Epithelial cell of esophagus (primary cell): ENCODE data around the gene CNOT2.

ENCODE experiments used
- DNase-seq: peaks from one replicate; pipeline ENCODE4 v3.0.0; 2010; ENCODE audit warnings: low read depth
- H3K4me3 ChIP-seq: 2 replicates; pipeline ENCODE4 v1.5.1; 2011; ENCODE audit warnings: mild to moderate bottlenecking, low read length, control low read depth
- TF ChIP-seq, protein P1 (sequence below): IDR thresholded peaks from 2 replicates; pipeline ENCODE4 v1.5.1; 2011; ENCODE audit warnings: low read depth, mild to moderate bottlenecking, low read length, control low read depth, inconsistent platforms; ENCODE audit not compliant: insufficient read depth; ENCODE audit errors: missing control alignments

Gene CNOT2

DNA sequence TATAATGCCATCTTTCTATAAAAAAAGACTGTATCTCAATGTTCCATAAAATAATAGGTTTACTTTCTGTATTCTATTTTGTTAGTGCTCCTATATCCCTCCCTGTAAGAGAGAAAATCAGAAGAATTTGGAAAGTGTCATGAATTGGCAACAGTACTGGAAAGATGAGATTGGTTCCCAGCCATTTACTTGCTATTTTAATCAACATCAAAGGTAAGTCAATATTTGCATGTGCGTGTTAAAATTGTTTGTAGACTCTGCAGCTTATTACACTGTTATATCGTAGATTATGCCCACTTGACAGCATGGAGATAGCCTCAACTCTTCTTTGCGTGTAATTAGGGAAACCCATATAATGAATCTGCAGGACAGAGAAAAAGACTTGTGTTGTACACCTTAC is 156.9 kb downstream of the CNOT2 start:
- no peak for DNase-seq
- H3K4me3 ChIP-seq: no peak overlapping the region
- TF ChIP-seq, protein P1, sequence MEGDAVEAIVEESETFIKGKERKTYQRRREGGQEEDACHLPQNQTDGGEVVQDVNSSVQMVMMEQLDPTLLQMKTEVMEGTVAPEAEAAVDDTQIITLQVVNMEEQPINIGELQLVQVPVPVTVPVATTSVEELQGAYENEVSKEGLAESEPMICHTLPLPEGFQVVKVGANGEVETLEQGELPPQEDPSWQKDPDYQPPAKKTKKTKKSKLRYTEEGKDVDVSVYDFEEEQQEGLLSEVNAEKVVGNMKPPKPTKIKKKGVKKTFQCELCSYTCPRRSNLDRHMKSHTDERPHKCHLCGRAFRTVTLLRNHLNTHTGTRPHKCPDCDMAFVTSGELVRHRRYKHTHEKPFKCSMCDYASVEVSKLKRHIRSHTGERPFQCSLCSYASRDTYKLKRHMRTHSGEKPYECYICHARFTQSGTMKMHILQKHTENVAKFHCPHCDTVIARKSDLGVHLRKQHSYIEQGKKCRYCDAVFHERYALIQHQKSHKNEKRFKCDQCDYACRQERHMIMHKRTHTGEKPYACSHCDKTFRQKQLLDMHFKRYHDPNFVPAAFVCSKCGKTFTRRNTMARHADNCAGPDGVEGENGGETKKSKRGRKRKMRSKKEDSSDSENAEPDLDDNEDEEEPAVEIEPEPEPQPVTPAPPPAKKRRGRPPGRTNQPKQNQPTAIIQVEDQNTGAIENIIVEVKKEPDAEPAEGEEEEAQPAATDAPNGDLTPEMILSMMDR: no peak

DNA sequence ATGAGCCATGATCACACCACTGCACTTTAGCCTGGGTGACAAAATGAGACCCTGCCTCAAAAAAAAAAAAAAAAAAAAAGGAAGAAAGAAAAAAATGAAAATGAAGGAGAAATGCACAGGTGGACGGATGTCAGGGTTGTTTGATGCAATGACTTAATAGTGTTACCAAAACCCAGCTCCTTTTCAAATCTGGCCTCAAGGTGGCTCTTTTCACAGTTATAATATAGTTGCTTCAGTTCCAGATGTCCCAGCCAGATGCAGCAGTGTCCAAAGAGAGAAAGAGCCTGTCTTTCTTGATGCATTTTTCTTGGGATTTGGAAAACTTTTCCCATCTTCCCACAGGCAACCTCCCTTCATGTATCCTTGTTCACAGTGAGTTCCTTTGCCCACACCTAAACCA is 159.4 kb downstream of the CNOT2 start:
- TF ChIP-seq, protein P1: no peak
- DNase-seq: peak; percentile 11
- no peak overlapping the region for H3K4me3 ChIP-seq

DNA sequence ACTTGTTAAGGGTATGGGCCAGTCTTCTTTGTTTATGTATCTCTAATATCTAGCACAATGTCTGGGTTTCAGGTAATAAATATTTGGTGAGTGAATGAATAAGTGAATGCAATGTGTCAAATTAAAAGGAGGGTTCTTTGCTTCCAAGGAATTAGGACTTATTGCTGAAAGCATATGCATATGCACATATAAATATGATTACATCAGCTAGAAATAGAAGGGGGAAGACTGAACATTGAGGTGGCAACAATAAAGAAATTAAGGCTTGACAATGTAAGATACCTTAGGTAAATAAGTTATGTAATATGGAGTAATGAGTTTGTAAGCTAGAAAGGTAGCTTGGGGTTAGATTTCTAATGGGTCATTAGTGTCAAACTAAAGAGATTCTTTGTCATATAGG is 160.6 kb downstream of the CNOT2 start:
- H3K4me3 ChIP-seq: no peak overlapping the region
- DNase-seq: no peak
- TF ChIP-seq, protein P1: no peak
